GM19397 (cell line): ENCODE results near the gene SLAMF7.
"Not testable (repeated sequence)": the region's sequence is repeated elsewhere in the genome, so short reads cannot be mapped to it uniquely, and the experiment has no call there.

Experiments
- ATAC-seq: cut with Tn5 transposase; IDR thresholded peaks from one replicate; pipeline ENCODE4 v1.9.1; 2021; ENCODE audit warnings: mild to moderate bottlenecking, moderate library complexity; ENCODE audit not compliant: unreplicated experiment

Gene SLAMF7

GRCh38 chr1:160739098-160739511 lies at the start of gene SLAMF7:
Gene SLAMF7, plus strand, starts transcription at chr1:160739247. Its CDS starts 55 bp downstream, at chr1:160739302.
- ATAC-seq, result no peak

- not testable (repeated sequence) for ATAC-seq
Observed at GRCh38 chr1:160692390-160692789, 46.7 kb upstream of the SLAMF7 start.

GRCh38 chr1:160702100-160702499 lies 36.9 kb upstream of the SLAMF7 start:
- ATAC-seq, result no peak

- ATAC-seq, result no peak
Observed at GRCh38 chr1:160704250-160704649, 34.8 kb upstream of the SLAMF7 start.

GRCh38 chr1:160705212-160705621 lies 33.8 kb upstream of the SLAMF7 start:
- ATAC-seq, result not testable (repeated sequence)

GRCh38 chr1:160705742-160706141 lies 33.3 kb upstream of the SLAMF7 start:
- no peak for ATAC-seq

- no peak for ATAC-seq
Observed at GRCh38 chr1:160706526-160707235, 32.4 kb upstream of the SLAMF7 start.

- no peak for ATAC-seq
Observed at GRCh38 chr1:160707236-160708064, 31.6 kb upstream of the SLAMF7 start.

GRCh38 chr1:160708118-160708517 lies 30.9 kb upstream of the SLAMF7 start:
- ATAC-seq, result no peak

GRCh38 chr1:160708801-160709200 lies 30.2 kb upstream of the SLAMF7 start:
- ATAC-seq, result peak; percentile 33

GRCh38 chr1:160709715-160710114 lies 29.3 kb upstream of the SLAMF7 start:
- ATAC-seq, result no peak

GRCh38 chr1:160710517-160711252 lies 28.4 kb upstream of the SLAMF7 start:
- ATAC-seq, result no peak

- ATAC-seq, result no peak
Observed at GRCh38 chr1:160711276-160711601, 27.8 kb upstream of the SLAMF7 start.

- peak; percentile 22 for ATAC-seq
Observed at GRCh38 chr1:160711602-160712311, 27.3 kb upstream of the SLAMF7 start, which contains the start of gene CD48. Gene CD48, minus strand, starts transcription at chr1:160711822. Its CDS starts 59 bp downstream, at chr1:160711763.

GRCh38 chr1:160712525-160713080 lies 26.4 kb upstream of the SLAMF7 start:
- peak; percentile 33 for ATAC-seq

GRCh38 chr1:160713161-160713560 lies 25.9 kb upstream of the SLAMF7 start:
- ATAC-seq, result no peak

- ATAC-seq, result not testable (repeated sequence)
Observed at GRCh38 chr1:160714034-160714648, 24.9 kb upstream of the SLAMF7 start.

GRCh38 chr1:160716013-160716412 lies 23.0 kb upstream of the SLAMF7 start:
- ATAC-seq, result no peak

- no peak for ATAC-seq
Observed at GRCh38 chr1:160717306-160717705, 21.7 kb upstream of the SLAMF7 start.

GRCh38 chr1:160718210-160718609 lies 20.8 kb upstream of the SLAMF7 start:
- no peak for ATAC-seq
